Measurements from ENCODE around the gene LSM6.

DNA sequence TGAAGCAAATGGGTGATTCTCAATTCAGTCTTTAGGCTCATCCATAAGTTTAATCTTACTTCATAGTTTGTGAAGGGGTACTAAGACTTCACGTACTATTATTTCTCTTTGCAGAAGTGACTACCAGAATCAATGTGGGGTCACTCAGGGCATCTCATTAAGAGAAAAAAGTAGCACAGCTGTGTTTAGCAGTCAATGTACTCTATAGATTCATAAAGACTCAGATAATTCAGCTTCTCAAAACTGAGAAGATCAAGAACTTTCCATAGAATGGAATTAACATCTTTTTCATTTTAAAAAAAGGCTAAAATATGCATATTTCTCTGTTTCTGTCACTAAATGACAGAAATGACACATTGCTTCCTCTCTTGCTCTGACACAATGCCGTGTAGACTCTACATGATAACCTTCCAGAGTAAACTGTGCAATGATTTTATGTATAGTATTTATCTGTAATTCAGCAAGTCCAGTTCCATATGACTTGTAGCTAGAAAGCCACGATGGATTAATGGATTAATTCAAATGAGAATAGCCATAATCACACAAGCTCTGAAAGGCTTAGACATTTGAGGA lies 20.3 kb upstream of the LSM6 start:
- no peak for TF ChIP-seq POLR2AphosphoS5 (IDR thresholded peaks at IDR 0.05; ENCODE audit: low read depth, low read length)
- TF ChIP-seq TAF1 (IDR thresholded peaks at IDR 0.05; ENCODE audit: borderline replicate concordance, low read depth, low read length), result no peak
- no peak for TF ChIP-seq POLR2A (IDR thresholded peaks at IDR 0.05; ENCODE audit: low read depth, low read length)
